Neural cell (in vitro differentiated cells): ENCODE measurements around the gene BCL2L14. TPM values are rescaled to one million over a fixed set of nuclear protein-coding genes. Genes with fewer than 3 reads are reported as not detected.

ENCODE experiments used
- H2AFZ ChIP-seq: fragments of 200-600, 300-800 bp; sonication (generic), shearing (Covaris generic); 2 replicates; pipeline ENCODE4 v1.6.0; 2014; ENCODE audit warnings: low read depth, mild to moderate bottlenecking, antibody characterized with exemption, low read length, moderate library complexity
- H3F3A ChIP-seq: fragments of 200-600 bp; shearing (Covaris generic); 2 replicates; pipeline ENCODE4 v1.6.1; 2016; ENCODE audit warnings: mild to moderate bottlenecking, moderate library complexity, mixed read lengths, antibody characterized with exemption, low read length; ENCODE audit not compliant: insufficient read depth, poor library complexity, severe bottlenecking
- H3K27ac ChIP-seq: fragments of 200-600, 300-800 bp; sonication (generic), shearing (Covaris generic); 2 replicates; pipeline ENCODE4 v1.5.1; 2014; ENCODE audit warnings: mild to moderate bottlenecking, low read length, moderate library complexity
- H3K27me3 ChIP-seq: fragments of 300-800, 200-600 bp; sonication (generic), shearing (Covaris generic); 2 replicates; pipeline ENCODE4 v1.6.0; 2014; ENCODE audit warnings: mild to moderate bottlenecking, low read depth, low read length, moderate library complexity; ENCODE audit not compliant: insufficient read depth
- H3K36me3 ChIP-seq: fragments of 300-800, 200-600 bp; sonication (generic), shearing (Covaris generic); 2 replicates; pipeline ENCODE4 v1.5.1; 2014; ENCODE audit warnings: mild to moderate bottlenecking, antibody characterized with exemption, low read length, moderate library complexity; ENCODE audit not compliant: insufficient read depth
- H3K4me2 ChIP-seq: fragments of 300-800, 200-600 bp; sonication (generic), shearing (Covaris generic); 2 replicates; pipeline ENCODE4 v1.6.0; 2014; ENCODE audit warnings: mild to moderate bottlenecking, low read length
- H3K4me3 ChIP-seq: fragments of 300-800, 200-600 bp; sonication (generic), shearing (Covaris generic); 2 replicates; pipeline ENCODE4 v1.5.1; 2014; ENCODE audit warnings: mild to moderate bottlenecking, low read length, moderate library complexity
- H3K79me2 ChIP-seq: fragments of 200-600 bp; shearing (Covaris generic); replicated peaks from 2 replicates; pipeline ENCODE4 v1.6.0; 2014; ENCODE audit warnings: mild to moderate bottlenecking, low read length, moderate library complexity; ENCODE audit not compliant: insufficient read depth
- H3K9ac ChIP-seq: fragments of 300-800, 200-600 bp; sonication (generic), shearing (Covaris generic); 2 replicates; pipeline ENCODE4 v1.6.1; 2016; ENCODE audit warnings: mild to moderate bottlenecking, low read length, mixed read lengths
- H3K9me2 ChIP-seq: fragments of 200-600 bp; shearing (Covaris generic); 2 replicates; pipeline ENCODE4 v1.6.1; 2016; ENCODE audit warnings: mild to moderate bottlenecking, low read length, mixed read lengths; ENCODE audit not compliant: insufficient read depth
- H3K9me3 ChIP-seq: fragments of 200-600, 300-800 bp; sonication (generic), shearing (Covaris generic); 2 replicates; pipeline ENCODE4 v1.6.1; 2016; ENCODE audit warnings: mild to moderate bottlenecking, mixed run types, low read length, moderate library complexity, mixed read lengths
- H4K20me1 ChIP-seq: fragments of 200-600 bp; shearing (Covaris generic); 2 replicates; pipeline ENCODE4 v1.6.1; 2016; ENCODE audit warnings: mild to moderate bottlenecking, mixed run types; ENCODE audit not compliant: insufficient read depth
- CTCF ChIP-seq: fragments of 450-650 bp; IDR thresholded peaks from 2 replicates; pipeline ENCODE4 v1.5.1; 2014; ENCODE audit warnings: antibody characterized with exemption, mild to moderate bottlenecking, moderate library complexity; ENCODE audit not compliant: poor library complexity, severe bottlenecking
- EP300 ChIP-seq: fragments of 450-650 bp; conservative IDR thresholded peaks from 2 replicates; pipeline ENCODE4 v1.6.1; 2014; ENCODE audit warnings: antibody characterized with exemption, mild to moderate bottlenecking, moderate library complexity; ENCODE audit not compliant: poor library complexity, severe bottlenecking
- EZH2 ChIP-seq: fragments of 200-600, 300-800 bp; shearing (Covaris generic), sonication (generic); IDR thresholded peaks from 2 replicates; pipeline ENCODE4 v1.6.1; 2014; ENCODE audit warnings: antibody characterized with exemption, low read length, borderline replicate concordance, mild to moderate bottlenecking; ENCODE audit not compliant: insufficient read depth, poor library complexity, severe bottlenecking
- MXI1 ChIP-seq: fragments of 450-650 bp; conservative IDR thresholded peaks from 2 replicates; pipeline ENCODE4 v1.6.1; 2014; ENCODE audit warnings: antibody characterized with exemption, mild to moderate bottlenecking; ENCODE audit not compliant: poor library complexity, severe bottlenecking
- POLR2AphosphoS5 ChIP-seq: IDR thresholded peaks from 2 replicates; pipeline ENCODE4 v1.6.1; 2012
- RAD21 ChIP-seq: fragments of 450-650 bp; conservative IDR thresholded peaks from 2 replicates; pipeline ENCODE4 v1.6.1; 2014; ENCODE audit warnings: antibody characterized with exemption, mild to moderate bottlenecking, moderate library complexity
- REST ChIP-seq: IDR thresholded peaks from 2 replicates; pipeline ENCODE4 v1.6.1; 2012; ENCODE audit warnings: borderline replicate concordance
- SMC3 ChIP-seq: fragments of 450-650 bp; conservative IDR thresholded peaks from 2 replicates; pipeline ENCODE4 v1.6.1; 2014; ENCODE audit warnings: antibody characterized with exemption, mild to moderate bottlenecking, moderate library complexity; ENCODE audit not compliant: poor library complexity
- TAF1 ChIP-seq: IDR thresholded peaks from 2 replicates; pipeline ENCODE4 v1.6.1; 2012; ENCODE audit warnings: low read depth
- polyA plus RNA-seq: library from polyadenylated mRNA; depleted of rRNA; stranded (reverse); fragments of >200 nt; gene quantifications from 2 replicates; pipeline ENCODE4 v1.2.3, GENCODE V29; 2014

Gene BCL2L14
- polyA plus RNA-seq, 1 donor from 2014 or later = not detected

GRCh38 chr12:12115514-12115913, 44.8 kb downstream of the BCL2L14 start:
- H3K79me2 ChIP-seq = peaks cover 4% of the 10 kb centered on the region
- H3K9ac ChIP-seq = no peak overlapping the region
- H3K36me3 ChIP-seq = no peaks in the 10 kb centered on the region
- no peak overlapping the region for H3K4me2 ChIP-seq
- no peak overlapping the region for H2AFZ ChIP-seq
- no peaks in the 10 kb centered on the region for H4K20me1 ChIP-seq
- no peaks in the 10 kb centered on the region for H3K9me2 ChIP-seq
- no peaks in the 10 kb centered on the region for H3K9me3 ChIP-seq
- no peak overlapping the region for H3K4me3 ChIP-seq
- TF ChIP-seq RAD21 (no peak), EZH2 (no peak), EP300 (no peak), TAF1 (no peak), MXI1 (no peak), POLR2AphosphoS5 (no peak), SMC3 (no peak), REST (no peak), CTCF (no peak)
- H3K27ac ChIP-seq = no peak overlapping the region
- H3K27me3 ChIP-seq = no peaks in the 10 kb centered on the region
- no peaks in the 10 kb centered on the region for H3F3A ChIP-seq

- H4K20me1 ChIP-seq = no peaks in the 10 kb centered on the region
- H3K36me3 ChIP-seq = no peaks in the 10 kb centered on the region
- no peak for TF ChIP-seq SMC3
- no peaks in the 10 kb centered on the region for H3K9me2 ChIP-seq
- H2AFZ ChIP-seq = no peak overlapping the region
- H3K27me3 ChIP-seq = no peaks in the 10 kb centered on the region
- no peaks in the 10 kb centered on the region for H3K9me3 ChIP-seq
- H3K4me3 ChIP-seq = no peak overlapping the region
- peaks cover 4% of the 10 kb centered on the region for H3K79me2 ChIP-seq
- H3F3A ChIP-seq = no peaks in the 10 kb centered on the region
- no peak overlapping the region for H3K4me2 ChIP-seq
- no peak overlapping the region for H3K9ac ChIP-seq
- no peak overlapping the region for H3K27ac ChIP-seq
These were observed 45.9 kb downstream of the BCL2L14 start for GRCh38 chr12:12116677-12117076.

- H4K20me1 ChIP-seq = no peaks in the 10 kb centered on the region
- H3K4me3 ChIP-seq = no peak overlapping the region
- H3F3A ChIP-seq = no peaks in the 10 kb centered on the region
- no peak overlapping the region for H3K9ac ChIP-seq
- no peak overlapping the region for H2AFZ ChIP-seq
- no peaks in the 10 kb centered on the region for H3K27me3 ChIP-seq
- peaks cover 4% of the 10 kb centered on the region for H3K79me2 ChIP-seq
- TF ChIP-seq EP300 (no peak), REST (no peak), RAD21 (no peak), EZH2 (no peak), MXI1 (no peak)
- H3K9me3 ChIP-seq = no peaks in the 10 kb centered on the region
- no peak overlapping the region for H3K4me2 ChIP-seq
- peaks cover under 1% of the 10 kb centered on the region for H3K36me3 ChIP-seq
- H3K27ac ChIP-seq = no peak overlapping the region
- H3K9me2 ChIP-seq = no peaks in the 10 kb centered on the region
These were observed 50.3 kb downstream of the BCL2L14 start for GRCh38 chr12:12121061-12121460.
